ENCODE data around the gene BMERB1. TPM values are rescaled to one million over a fixed set of nuclear protein-coding genes. Genes with fewer than 3 reads are reported as not detected.

Gene BMERB1
- total and polyA plus RNA-seq, 9 of the 15 experiments (the other 6 are each of a cell fraction or from before 2014, with no cell fraction given): 0.29 to 2.9 (median 0.94) TPM

GRCh38 chr16:15524966-15525365, 90.6 kb downstream of the BMERB1 start:
- H4K20me1 ChIP-seq (replicated peaks; ENCODE audit: control insufficient read depth, insufficient read depth, low read length): no peaks in the 10 kb centered on the region
- H3K27ac ChIP-seq (ENCODE audit: extremely low read depth, low read depth, low read length): no peak overlapping the region
- H3K4me3 ChIP-seq: no peak overlapping the region
- no peaks in the 10 kb centered on the region for H3K79me2 ChIP-seq (ENCODE audit: control insufficient read depth, insufficient read depth, low read length)
- H3K36me3 ChIP-seq (ENCODE audit: control insufficient read depth, insufficient read depth, low read length): no peaks in the 10 kb centered on the region
- no peaks in the 10 kb centered on the region for H3K27me3 ChIP-seq (ENCODE audit: control insufficient read depth in 2 of 2, insufficient read depth in 2 of 2, low read length in 2 of 2)
- WGBS (ENCODE audit: insufficient coverage, low coverage, missing lambda C conversion rate): 96% methylated on average over 4 of the region's 5 CpGs
- FAIRE-seq: no peak
- DNase-seq (ENCODE audit: extremely low read depth in 1 of 4, low spot score in 3 of 4): no peak
- H2AFZ ChIP-seq (ENCODE audit: low read depth, low read length): 0 out of 2 replicates have a peak overlapping the region, but pooled peaks have one; percentile 14
- CTCF ChIA-PET (ENCODE audit: low intra/inter-chr PET ratio): no interaction called here
- intact Hi-C loops (cut with micrococcal nuclease): no loop called here
- H3K9me1 ChIP-seq (ENCODE audit: control insufficient read depth, insufficient read depth, low read length): no peaks in the 10 kb centered on the region
- H3K4me1 ChIP-seq (replicated peaks in 1 of 2; ENCODE audit: control insufficient read depth in 2 of 2, insufficient read depth in 2 of 2, low read length in 2 of 2): peaks cover 26 to 43% of the 10 kb centered on the region in 2 experiments
- H3K9me3 ChIP-seq (replicated peaks; ENCODE audit: control insufficient read depth, insufficient read depth, low read depth, low read length): no peaks in the 10 kb centered on the region
- no peak overlapping the region for H3K4me2 ChIP-seq (ENCODE audit: insufficient read depth, low read length)
- BruUV-seq (replicated peaks): no TSS peak
- POLR2A ChIA-PET: interaction anchor here (0.8 kb wide), 1 partner anchor 49 kb away, joined by 4 read pairs; no protein-coding TSS in a partner anchor
- no peak for ATAC-seq
- no peak overlapping the region for H3K9ac ChIP-seq (ENCODE audit: insufficient read depth in 1 of 2, low read depth in 2 of 2, low read length in 2 of 2)
- peak; percentile 98 for TF ChIP-seq ZNF134 (CRISPR knock-in tag; conservative IDR thresholded peaks at IDR 0.05)
- no peak for TF ChIP-seq MTA3 (IDR thresholded peaks at IDR 0.05; ENCODE audit: borderline replicate concordance)
- TF ChIP-seq RBM25 (IDR thresholded peaks at IDR 0.05; ENCODE audit: low read depth, low read length, severe bottlenecking): peak; percentile 53
- in situ Hi-C loops (cut with MboI): no loop called here

GRCh38 chr16:15526097-15526496, 91.7 kb downstream of the BMERB1 start:
- no peak for FAIRE-seq
- intact Hi-C loops (cut with micrococcal nuclease): no loop called here
- TF ChIP-seq ZNF134 (CRISPR knock-in tag; conservative IDR thresholded peaks at IDR 0.05): 0 out of 2 replicates have a peak, but pooled peaks have one; percentile 29
- TF ChIP-seq ZNF165 (CRISPR knock-in tag; IDR thresholded peaks at IDR 0.05; ENCODE audit: borderline replicate concordance): no peak
- TF ChIP-seq ZNF644 (tag; IDR thresholded peaks at IDR 0.05; ENCODE audit: low read depth): no peak
- no peak for TF ChIP-seq HMGXB4 (CRISPR knock-in tag; IDR thresholded peaks at IDR 0.05)
- no peak for TF ChIP-seq ZNF584 (CRISPR knock-in tag; IDR thresholded peaks at IDR 0.05; ENCODE audit: low read depth)
- no peak for TF ChIP-seq FOXJ3 (CRISPR knock-in tag; IDR thresholded peaks at IDR 0.05)
- TF ChIP-seq MCM7 (IDR thresholded peaks at IDR 0.05): no peak
- no peak for TF ChIP-seq TEAD4 (IDR thresholded peaks at IDR 0.05; ENCODE audit: low read length)
- no peak for TF ChIP-seq TEAD4 (CRISPR knock-in tag; IDR thresholded peaks at IDR 0.05; ENCODE audit: borderline replicate concordance)
- TF ChIP-seq ZNF224 (CRISPR knock-in tag; IDR thresholded peaks at IDR 0.05): no peak
- no peak for TF ChIP-seq PTRF (tag; IDR thresholded peaks at IDR 0.05)
- TF ChIP-seq CAMTA2 (CRISPR knock-in tag; conservative IDR thresholded peaks at IDR 0.05): no peak
- no peak for TF ChIP-seq ESRRB (CRISPR knock-in tag; IDR thresholded peaks at IDR 0.05; ENCODE audit: borderline replicate concordance)
- TF ChIP-seq RFX5 (IDR thresholded peaks at IDR 0.05; ENCODE audit: low read depth, low read length): no peak

More at GRCh38 chr16:15526097-15526496, 91.7 kb downstream of the BMERB1 start:
- DNase-seq (ENCODE audit: extremely low read depth in 1 of 4, low spot score in 3 of 4) (no peak), ATAC-seq (no peak)
- Histone ChIP-seq H3K4me3 (no peak overlapping the region), H3K4me1 (replicated peaks in 1 of 2; ENCODE audit: control insufficient read depth in 2 of 2, insufficient read depth in 2 of 2, low read length in 2 of 2) (peaks cover 19 to 33% of the 10 kb centered on the region in 2 experiments), H3K9me1 (ENCODE audit: control insufficient read depth, insufficient read depth, low read length) (no peaks in the 10 kb centered on the region), H3K4me2 (ENCODE audit: insufficient read depth, low read length) (no peak overlapping the region), H3K9ac (ENCODE audit: insufficient read depth in 1 of 2, low read depth in 2 of 2, low read length in 2 of 2) (no peak overlapping the region), H3K36me3 (ENCODE audit: control insufficient read depth, insufficient read depth, low read length) (no peaks in the 10 kb centered on the region), H3K27ac (ENCODE audit: extremely low read depth, low read depth, low read length) (no peak overlapping the region), H3K27me3 (ENCODE audit: control insufficient read depth in 2 of 2, insufficient read depth in 2 of 2, low read length in 2 of 2) (no peaks in the 10 kb centered on the region), H4K20me1 (replicated peaks; ENCODE audit: control insufficient read depth, insufficient read depth, low read length) (no peaks in the 10 kb centered on the region), H3K79me2 (ENCODE audit: control insufficient read depth, insufficient read depth, low read length) (no peaks in the 10 kb centered on the region), H3K9me3 (replicated peaks; ENCODE audit: control insufficient read depth, insufficient read depth, low read depth, low read length) (no peaks in the 10 kb centered on the region), H2AFZ (ENCODE audit: low read depth, low read length) (no peak overlapping the region)
- CTCF ChIA-PET (ENCODE audit: low intra/inter-chr PET ratio): no interaction called here
- in situ Hi-C loops (cut with MboI): no loop called here
- POLR2A ChIA-PET: no interaction called here
- 89% methylated on average over 7 of the region's 7 CpGs for WGBS (ENCODE audit: insufficient coverage, low coverage, missing lambda C conversion rate)
- BruUV-seq (replicated peaks): no TSS peak

Measured in K562 (cell line).